B cell (primary cell): ENCODE data around the gene PRTG. TPM values are rescaled to one million over a fixed set of nuclear protein-coding genes. Genes with fewer than 3 reads are reported as not detected.

Experiments
- ATAC-seq: fragments of 200-7000 bp; cut with Tn5 transposase; one replicate; pipeline ENCODE4 v1.10.0; 2021; ENCODE audit warnings: low read depth, mild to moderate bottlenecking, moderate number of reproducible peaks, moderate library complexity
- CTCF ChIA-PET: fragments of 350-600 bp; sonication (Branson Sonifier 250); formaldehyde crosslinking; loops from one replicate; lab custom pipeline; 2021; ENCODE audit warnings: antibody characterized with exemption, inconsistent platforms; lab: Charles Lee
- POLR2A ChIA-PET: fragments of 350-600 bp; sonication (Branson Sonifier 250); formaldehyde crosslinking; loops from one replicate; lab custom pipeline; 2021; ENCODE audit warnings: antibody characterized with exemption; lab: Charles Lee
- DNase-seq: peaks from one replicate; pipeline ENCODE4 v3.0.0; 2013
- H2AFZ ChIP-seq: 2 replicates; pipeline ENCODE4 v1.6.1; 2012; ENCODE audit warnings: mild to moderate bottlenecking, low read depth, low read length; ENCODE audit not compliant: insufficient read depth, poor library complexity, severe bottlenecking
- H3K27ac ChIP-seq, 2 donors: 1 replicate in 1 of 2; 2 replicates in 1 of 2; pipeline ENCODE4 v1.5.1; 2012 to 2013; ENCODE audit warnings: low read length in 2 of 2, mild to moderate bottlenecking in 2 of 2, moderate library complexity in 1 of 2
- H3K27me3 ChIP-seq, 4 experiments: fragments of 200-600 bp in 1 of 4; sonication (generic) in 1 of 4; replicated peaks in 1 of 4; 1 replicate in 2 of 4; 2 replicates in 2 of 4; pipeline versions ENCODE4 v1.6.1 to v1.7.0; 2013 to 2016; ENCODE audit warnings: low read length in 3 of 4, mild to moderate bottlenecking in 2 of 4, mixed read lengths in 1 of 4, moderate library complexity in 1 of 4; ENCODE audit not compliant: insufficient read depth in 4 of 4, control insufficient read depth in 3 of 4; ENCODE audit errors: control extremely low read depth in 1 of 4
- H3K36me3 ChIP-seq, 2 experiments: replicated peaks in 1 of 2; 1 replicate in 1 of 2; 2 replicates in 1 of 2; pipeline versions ENCODE4 v1.6.1 to v1.7.1; 2013; ENCODE audit warnings: low read length in 1 of 2; ENCODE audit not compliant: insufficient read depth in 2 of 2, control insufficient read depth in 1 of 2; ENCODE audit errors: control extremely low read depth in 1 of 2, extremely low read depth in 1 of 2
- H3K4me1 ChIP-seq, 2 donors: fragments of 200-600 bp in 1 of 2; sonication (generic) in 1 of 2; 1 replicate in 1 of 2; 2 replicates in 1 of 2; pipeline versions ENCODE4 v1.5.1 to v1.6.1; 2013 to 2017; ENCODE audit warnings: low read length in 2 of 2; ENCODE audit not compliant: control insufficient read depth in 2 of 2, insufficient read depth in 2 of 2
- H3K4me2 ChIP-seq: replicated peaks from 2 replicates; pipeline ENCODE3; 2012; ENCODE audit warnings: mild to moderate bottlenecking, low read depth, low read length; ENCODE audit not compliant: poor library complexity, severe bottlenecking
- H3K4me3 ChIP-seq, 5 experiments: fragments of 200-600 bp in 1 of 5; sonication (generic) in 1 of 5; 1 replicate in 3 of 5; 2 replicates in 2 of 5; pipeline versions ENCODE4 v1.5.1 to v1.7.0; 2011 to 2016; ENCODE audit warnings: low read length in 4 of 5, mild to moderate bottlenecking in 4 of 5, low read depth in 2 of 5, control low read depth in 1 of 5, moderate library complexity in 1 of 5; ENCODE audit not compliant: insufficient read depth in 1 of 5; ENCODE audit errors: control extremely low read depth in 1 of 5, extremely low read depth in 1 of 5
- H3K79me2 ChIP-seq: fragments of 200-600 bp; sonication (generic); one replicate; pipeline ENCODE4 v1.6.0; 2016; ENCODE audit warnings: low read length; ENCODE audit not compliant: control insufficient read depth, insufficient read depth
- H3K9ac ChIP-seq: fragments of 200-600 bp; sonication (generic); 2 replicates; pipeline ENCODE4 v1.6.1; 2017; ENCODE audit warnings: mild to moderate bottlenecking, low read length, moderate library complexity
- H3K9me3 ChIP-seq, 3 donors: one replicate each; pipeline versions ENCODE4 v1.6.1 to v1.7.1; 2013; ENCODE audit warnings: low read length in 2 of 3; ENCODE audit not compliant: control insufficient read depth in 2 of 3, insufficient read depth in 1 of 3; ENCODE audit errors: control extremely low read depth in 1 of 3
- H4K20me1 ChIP-seq: 2 replicates; pipeline ENCODE4 v1.6.0; 2012; ENCODE audit warnings: mild to moderate bottlenecking, low read length; ENCODE audit not compliant: insufficient read depth, control insufficient read depth, poor library complexity, severe bottlenecking
- H3K27ac Mint-ChIP-seq: one replicate; pipeline ENCODE4 v1.8.0; 2021; ENCODE audit warnings: mixed read lengths
- H3K27me3 Mint-ChIP-seq: one replicate; pipeline ENCODE4 v1.8.0; 2021; ENCODE audit warnings: mixed read lengths
- H3K4me1 Mint-ChIP-seq: one replicate; pipeline ENCODE4 v1.8.0; 2021; ENCODE audit warnings: mixed read lengths
- H3K4me3 Mint-ChIP-seq: one replicate; pipeline ENCODE4 v1.8.0; 2021; ENCODE audit warnings: mixed read lengths
- H3K9me3 Mint-ChIP-seq: one replicate; pipeline ENCODE4 v1.8.0; 2022; ENCODE audit warnings: mixed read lengths; ENCODE audit not compliant: insufficient read depth
- EZH2 ChIP-seq: IDR thresholded peaks from 2 replicates; pipeline ENCODE4 v1.6.1; 2012; ENCODE audit warnings: borderline replicate concordance, low read depth, mild to moderate bottlenecking, moderate library complexity, low read length; ENCODE audit not compliant: insufficient read depth, poor library complexity, severe bottlenecking
- WGBS: methylation state at CpG from one replicate; pipeline ENCODE4 v1.1.5; 2013; ENCODE audit warnings: missing lambda C conversion rate; ENCODE audit not compliant: insufficient coverage; 5-methylcytosine and 5-hydroxymethylcytosine counted together
- intact Hi-C: fragments of 100-400 bp; cut with micrococcal nuclease; formaldehyde crosslinking; loops from one replicate; pipeline ENCODE4 v1.10.0; 2022
- polyA plus RNA-seq: library from polyadenylated mRNA; depleted of rRNA; stranded (reverse); fragments of >200 nt; gene quantifications from 2 replicates; pipeline ENCODE4 v1.2.3, GENCODE V29; 2012
- total RNA-seq, 2 donors: library from RNA; stranded (reverse); fragments of 120-200 nt in 1 of 2; gene quantifications; 1 replicate in 1 of 2; 2 replicates in 1 of 2; pipeline versions ENCODE4 v1.2.3 to v1.2.4, GENCODE V29; 2013 to 2022
- TF ChIP-seq, protein P1 (sequence below): fragments of 200-600 bp; IDR thresholded peaks from one replicate; pipeline ENCODE4 v1.8.0; 2022; ENCODE audit warnings: antibody characterized with exemption, mild to moderate bottlenecking

Gene PRTG
- total and polyA plus RNA-seq, 2 donors (not counting 1 experiment from before 2014, with no cell fraction given): not detected

DNA sequence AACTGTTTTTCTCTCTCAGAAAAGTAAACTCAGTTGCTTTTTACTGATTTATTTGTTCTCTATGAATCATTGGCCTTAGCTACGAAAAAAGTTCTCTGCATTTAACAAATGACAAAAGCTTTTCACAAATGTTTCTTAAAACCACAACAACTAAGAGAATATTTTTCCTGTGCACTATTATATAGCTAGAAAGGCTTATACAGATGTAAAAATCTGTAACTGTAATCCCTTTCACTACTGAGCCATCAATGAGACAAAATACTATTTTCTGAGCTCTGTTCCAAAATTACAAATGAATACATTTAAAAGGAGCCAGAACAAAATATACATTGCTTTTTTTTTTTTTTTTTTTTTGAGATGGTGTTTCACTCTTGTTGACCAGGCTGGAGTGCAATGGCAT is 109.2 kb downstream of the PRTG start:
- CTCF ChIA-PET: interaction anchor here (0.7 kb wide), 1 partner anchor 13 kb away, joined by 3 read pairs; no protein-coding TSS in a partner anchor

DNA sequence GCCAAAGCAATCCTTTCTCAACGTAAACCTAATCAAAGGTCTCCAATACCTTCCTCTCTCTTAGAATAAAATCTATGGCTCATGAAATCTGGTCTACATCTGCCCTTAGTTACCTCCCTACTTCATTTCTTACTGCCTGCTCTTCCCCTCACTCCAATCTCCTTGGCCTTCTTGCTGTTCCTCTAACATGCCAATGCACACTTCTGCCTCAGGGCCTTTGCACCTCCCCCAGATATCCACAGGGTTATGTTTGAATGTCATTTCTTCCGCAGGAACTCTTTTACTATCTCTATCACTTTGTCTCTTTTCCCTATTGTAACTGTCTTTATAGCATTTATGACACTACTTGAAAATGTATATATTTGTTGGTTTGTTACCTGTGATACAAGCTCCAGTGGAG is 110.5 kb downstream of the PRTG start:
- CTCF ChIA-PET: no interaction called here
- Histone ChIP-seq H3K27me3 (peaks cover 0 to 4% (median 0%) of the 10 kb centered on the region in 4 experiments), H3K9ac (no peak overlapping the region), H3K4me2 (no peak overlapping the region), H3K79me2 (no peaks in the 10 kb centered on the region), H2AFZ (no peak overlapping the region), H4K20me1 (no peaks in the 10 kb centered on the region), H3K27ac (no peak overlapping the region), H3K36me3 (no peaks in the 10 kb centered on the region), H3K9me3 (no peaks in the 10 kb centered on the region), H3K4me1 (no peaks in the 10 kb centered on the region), H3K4me3 (no peak overlapping the region)
- POLR2A ChIA-PET: no interaction called here
- TF ChIP-seq EZH2: no peak
- TF ChIP-seq, protein P1, sequence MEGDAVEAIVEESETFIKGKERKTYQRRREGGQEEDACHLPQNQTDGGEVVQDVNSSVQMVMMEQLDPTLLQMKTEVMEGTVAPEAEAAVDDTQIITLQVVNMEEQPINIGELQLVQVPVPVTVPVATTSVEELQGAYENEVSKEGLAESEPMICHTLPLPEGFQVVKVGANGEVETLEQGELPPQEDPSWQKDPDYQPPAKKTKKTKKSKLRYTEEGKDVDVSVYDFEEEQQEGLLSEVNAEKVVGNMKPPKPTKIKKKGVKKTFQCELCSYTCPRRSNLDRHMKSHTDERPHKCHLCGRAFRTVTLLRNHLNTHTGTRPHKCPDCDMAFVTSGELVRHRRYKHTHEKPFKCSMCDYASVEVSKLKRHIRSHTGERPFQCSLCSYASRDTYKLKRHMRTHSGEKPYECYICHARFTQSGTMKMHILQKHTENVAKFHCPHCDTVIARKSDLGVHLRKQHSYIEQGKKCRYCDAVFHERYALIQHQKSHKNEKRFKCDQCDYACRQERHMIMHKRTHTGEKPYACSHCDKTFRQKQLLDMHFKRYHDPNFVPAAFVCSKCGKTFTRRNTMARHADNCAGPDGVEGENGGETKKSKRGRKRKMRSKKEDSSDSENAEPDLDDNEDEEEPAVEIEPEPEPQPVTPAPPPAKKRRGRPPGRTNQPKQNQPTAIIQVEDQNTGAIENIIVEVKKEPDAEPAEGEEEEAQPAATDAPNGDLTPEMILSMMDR: no peak
- Mint-ChIP-seq H3K27me3 (peaks cover 15% of the 10 kb centered on the region), H3K4me1 (no peaks in the 10 kb centered on the region), H3K9me3 (no peaks in the 10 kb centered on the region), H3K27ac (no peak overlapping the region), H3K4me3 (no peak overlapping the region)
- ATAC-seq: no peak
- intact Hi-C loops: no loop called here
- WGBS: 100% methylated on average over 1 of the region's 2 CpGs
- no peak for DNase-seq

More for the DNA sequence above, 109.2 kb downstream of the PRTG start:
- TF ChIP-seq EZH2: no peak
- TF ChIP-seq, protein P1: no peak
- Histone ChIP-seq H3K9ac (no peak overlapping the region), H3K4me2 (no peak overlapping the region), H3K27ac (no peak overlapping the region), H3K36me3 (no peaks in the 10 kb centered on the region), H3K4me3 (no peak overlapping the region), H3K79me2 (no peaks in the 10 kb centered on the region), H4K20me1 (no peaks in the 10 kb centered on the region), H3K9me3 (no peaks in the 10 kb centered on the region), H2AFZ (no peak overlapping the region), H3K4me1 (no peaks in the 10 kb centered on the region), H3K27me3 (peaks cover 0 to 4% (median 0%) of the 10 kb centered on the region in 4 experiments)
- ATAC-seq: no peak
- intact Hi-C loops: no loop called here
- Mint-ChIP-seq H3K27ac (no peak overlapping the region), H3K27me3 (peaks cover 15% of the 10 kb centered on the region), H3K9me3 (no peaks in the 10 kb centered on the region), H3K4me3 (no peak overlapping the region), H3K4me1 (no peaks in the 10 kb centered on the region)
- no peak for DNase-seq
- no CpG with 5 or more reads among the region's 1 CpG for WGBS
- POLR2A ChIA-PET: no interaction called here
